Measurements from ENCODE around the gene RAP1GAP2. TPM values are rescaled to one million over a fixed set of nuclear protein-coding genes. Genes with fewer than 3 reads are reported as not detected.

Gene RAP1GAP2
- total RNA-seq, 2 donors from 2014 or later = 22.4 to 32.9 TPM

MicroRNA genes within 50 kb of the gene (microRNA counts, 767-probe panel; counts per million panel counts)
- 0 to 31.0 counts per million in 2 donors for microRNA hsa-miR-1253

Small RNA genes lying within 50 kb of the gene (microRNA-seq; reads per million reads assigned to microRNA genes)
- 0 reads per million in 2 donors for gene MIR1253 (ENCODE audit: borderline number of aligned reads in 2 of 2, borderline replicate concordance in 1 of 2)

Other genes with a start within 250 kb of the RAP1GAP2 start
- 10 to 100 TPM; 55.4 to 71.6 TPM for gene PAFAH1B1, start 202.8 kb upstream of the RAP1GAP2 start, total RNA-seq
- gene CLUH, start 84.7 kb upstream of the RAP1GAP2 start, total RNA-seq = 100 to 1,000 TPM in 1 of 2 donors, 10 to 100 TPM in 1; 94.4 to 126 TPM
- not detected for gene CCDC92B, start 46.8 kb upstream of the RAP1GAP2 start, total RNA-seq